ENCODE measurements around the gene KEAP1. TPM values are rescaled to one million over a fixed set of nuclear protein-coding genes. Genes with fewer than 3 reads are reported as not detected.
A peak's percentile ranks its signal among the peaks of the same experiment; 100 is the strongest.
"Not testable (repeated sequence)": the region's sequence is repeated elsewhere in the genome, so short reads cannot be mapped to it uniquely, and the experiment has no call there.

The KEAP1 gene
- 37.4 TPM for polyA plus RNA-seq (2012; ENCODE audit: missing spikeins)

DNA sequence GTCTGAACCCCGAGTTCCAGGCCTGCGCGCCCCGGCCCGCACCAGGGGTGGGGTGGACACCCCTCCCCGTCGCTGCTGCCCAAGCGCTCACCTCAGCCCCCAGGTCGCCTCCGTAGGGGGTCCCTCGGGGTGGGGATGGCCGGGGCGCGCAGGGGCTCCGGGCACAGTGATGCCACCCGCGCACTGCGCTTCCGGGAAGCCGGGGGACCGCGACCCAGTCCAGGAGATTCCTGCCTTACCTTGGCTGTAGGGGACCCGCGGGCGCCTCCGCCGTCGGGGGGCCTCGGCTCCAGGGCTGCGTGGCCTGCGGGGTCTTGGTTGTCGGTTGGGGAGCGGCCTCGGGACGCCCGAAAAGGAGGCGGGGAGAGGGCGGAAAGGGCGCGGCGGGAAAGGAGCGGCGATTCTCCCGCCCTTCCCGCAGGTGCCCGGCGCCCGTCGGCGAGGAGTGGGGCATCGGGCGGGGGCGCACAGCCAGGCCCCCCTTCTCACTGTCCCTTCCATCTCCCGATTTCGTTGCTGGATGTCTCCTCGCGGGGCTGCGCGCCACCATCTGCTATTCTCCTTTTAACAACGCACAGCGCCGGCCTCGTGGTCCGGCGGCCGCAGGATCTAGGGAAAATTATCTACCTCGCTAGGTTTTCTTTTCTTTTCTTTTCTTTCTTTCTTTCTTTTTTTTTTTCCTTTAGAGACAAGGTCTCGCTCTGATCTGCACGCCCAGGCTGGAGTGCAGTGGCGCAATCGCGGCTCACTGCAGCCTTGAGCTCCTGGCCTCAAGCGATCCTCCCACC lies at the start of gene KEAP1:
Gene KEAP1, minus strand, starts transcription at position 355 of the 788 bp plus-strand sequence. CDS start 3,323 bp downstream, outside the sequence.
- no peak for TF ChIP-seq POLR2AphosphoS5 (IDR thresholded peaks at IDR 0.05; ENCODE audit: low read depth, low read length)
- TF ChIP-seq TAF1 (IDR thresholded peaks at IDR 0.05; ENCODE audit: borderline replicate concordance, low read depth, low read length), result no peak
- TF ChIP-seq POLR2A (IDR thresholded peaks at IDR 0.05; ENCODE audit: low read depth, low read length), result no peak
- FAIRE-seq (peak; percentile 21), DNase-seq (ENCODE audit: insufficient read length) (no peak)

- TF ChIP-seq POLR2AphosphoS5 (IDR thresholded peaks at IDR 0.05; ENCODE audit: low read depth, low read length), result peak; percentile 66; the same call in 1 of the 2 replicates
- TF ChIP-seq TAF1 (IDR thresholded peaks at IDR 0.05; ENCODE audit: borderline replicate concordance, low read depth, low read length), result no peak
- peak; percentile 13; the same call in 1 of the 2 replicates for TF ChIP-seq POLR2A (IDR thresholded peaks at IDR 0.05; ENCODE audit: low read depth, low read length)
- FAIRE-seq, result peak; percentile 56
- no peak for DNase-seq (ENCODE audit: insufficient read length)
Observed at GRCh38 chr19:10552510-10553053, 49.4 kb upstream of the KEAP1 start.

- FAIRE-seq (no peak), DNase-seq (ENCODE audit: insufficient read length) (no peak)
- TF ChIP-seq POLR2A (IDR thresholded peaks at IDR 0.05; ENCODE audit: low read depth, low read length) (no peak), TAF1 (IDR thresholded peaks at IDR 0.05; ENCODE audit: borderline replicate concordance, low read depth, low read length) (no peak), POLR2AphosphoS5 (IDR thresholded peaks at IDR 0.05; ENCODE audit: low read depth, low read length) (no peak)
Observed at GRCh38 chr19:10551698-10552301, 48.6 kb upstream of the KEAP1 start.

GRCh38 chr19:10551006-10551405 lies 47.9 kb upstream of the KEAP1 start:
- not testable (repeated sequence) for FAIRE-seq

DNA sequence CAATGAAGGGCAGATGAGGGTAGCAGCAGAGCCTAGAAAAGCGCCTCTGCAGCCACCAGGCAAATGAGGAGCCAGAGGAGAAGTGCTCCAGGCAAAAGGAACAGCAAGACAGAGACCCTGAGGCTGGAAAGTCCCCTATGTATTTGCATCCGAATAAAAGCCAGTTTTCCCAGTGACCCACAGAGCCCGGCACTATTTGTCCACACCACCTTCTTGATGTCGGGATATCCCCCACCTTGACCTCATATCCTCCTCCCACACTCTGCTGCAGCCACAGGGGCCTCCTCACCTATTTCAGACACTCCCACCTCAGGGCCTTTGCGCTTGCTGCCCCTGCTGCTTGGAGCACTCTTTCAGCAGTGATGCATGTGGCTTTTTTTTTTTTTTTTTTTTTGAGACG lies 47.2 kb upstream of the KEAP1 start:
- DNase-seq (ENCODE audit: insufficient read length) (no peak), FAIRE-seq (no peak)
- TF ChIP-seq TAF1 (IDR thresholded peaks at IDR 0.05; ENCODE audit: borderline replicate concordance, low read depth, low read length) (no peak), POLR2A (IDR thresholded peaks at IDR 0.05; ENCODE audit: low read depth, low read length) (no peak), POLR2AphosphoS5 (IDR thresholded peaks at IDR 0.05; ENCODE audit: low read depth, low read length) (no peak)

More at GRCh38 chr19:10551006-10551405, 47.9 kb upstream of the KEAP1 start:
- not testable (repeated sequence) for DNase-seq (ENCODE audit: insufficient read length)

- FAIRE-seq, result no peak
Observed at GRCh38 chr19:10549733-10550132, 46.6 kb upstream of the KEAP1 start.

GRCh38 chr19:10548746-10549276 lies 45.7 kb upstream of the KEAP1 start:
- TF ChIP-seq POLR2A (IDR thresholded peaks at IDR 0.05; ENCODE audit: low read depth, low read length), result no peak
- TF ChIP-seq TAF1 (IDR thresholded peaks at IDR 0.05; ENCODE audit: borderline replicate concordance, low read depth, low read length), result no peak
- TF ChIP-seq POLR2AphosphoS5 (IDR thresholded peaks at IDR 0.05; ENCODE audit: low read depth, low read length), result no peak
- no peak for FAIRE-seq
- no peak for DNase-seq (ENCODE audit: insufficient read length)

More at GRCh38 chr19:10549733-10550132, 46.6 kb upstream of the KEAP1 start:
- DNase-seq (ENCODE audit: insufficient read length), result no peak
- no peak for TF ChIP-seq TAF1 (IDR thresholded peaks at IDR 0.05; ENCODE audit: borderline replicate concordance, low read depth, low read length)
- no peak for TF ChIP-seq POLR2AphosphoS5 (IDR thresholded peaks at IDR 0.05; ENCODE audit: low read depth, low read length)
- no peak for TF ChIP-seq POLR2A (IDR thresholded peaks at IDR 0.05; ENCODE audit: low read depth, low read length)

- DNase-seq (ENCODE audit: insufficient read length) (no peak), FAIRE-seq (no peak)
- TF ChIP-seq POLR2AphosphoS5 (IDR thresholded peaks at IDR 0.05; ENCODE audit: low read depth, low read length) (no peak), TAF1 (IDR thresholded peaks at IDR 0.05; ENCODE audit: borderline replicate concordance, low read depth, low read length) (no peak), POLR2A (IDR thresholded peaks at IDR 0.05; ENCODE audit: low read depth, low read length) (no peak)
Observed at GRCh38 chr19:10546817-10547216, 43.7 kb upstream of the KEAP1 start.

DNA sequence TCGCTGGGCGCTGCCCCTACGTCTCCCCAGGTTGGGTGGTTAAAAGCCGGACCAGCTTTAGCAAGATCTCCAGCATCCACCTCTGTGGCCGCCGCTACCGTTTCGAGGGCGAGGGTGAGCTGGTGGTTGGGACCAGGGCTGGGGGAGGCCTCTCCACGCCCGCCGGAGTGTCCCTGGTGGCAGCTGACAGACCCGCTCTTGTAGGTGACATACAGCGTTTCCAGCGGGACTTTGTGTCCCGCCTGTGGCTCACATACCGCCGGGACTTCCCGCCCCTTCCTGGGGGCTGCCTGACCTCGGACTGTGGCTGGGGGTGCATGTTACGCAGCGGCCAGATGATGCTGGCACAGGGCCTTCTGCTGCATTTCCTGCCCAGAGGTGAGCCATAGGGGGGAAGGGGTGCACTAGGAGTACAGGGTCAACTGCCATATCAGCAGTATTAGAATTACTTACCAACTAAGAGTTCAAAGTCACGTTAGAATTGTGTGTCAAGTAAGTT lies 41.6 kb upstream of the KEAP1 start:
- FAIRE-seq, result no peak
- DNase-seq (ENCODE audit: insufficient read length), result no peak
- TF ChIP-seq POLR2A (IDR thresholded peaks at IDR 0.05; ENCODE audit: low read depth, low read length) (no peak), TAF1 (IDR thresholded peaks at IDR 0.05; ENCODE audit: borderline replicate concordance, low read depth, low read length) (no peak), POLR2AphosphoS5 (IDR thresholded peaks at IDR 0.05; ENCODE audit: low read depth, low read length) (no peak)

DNA sequence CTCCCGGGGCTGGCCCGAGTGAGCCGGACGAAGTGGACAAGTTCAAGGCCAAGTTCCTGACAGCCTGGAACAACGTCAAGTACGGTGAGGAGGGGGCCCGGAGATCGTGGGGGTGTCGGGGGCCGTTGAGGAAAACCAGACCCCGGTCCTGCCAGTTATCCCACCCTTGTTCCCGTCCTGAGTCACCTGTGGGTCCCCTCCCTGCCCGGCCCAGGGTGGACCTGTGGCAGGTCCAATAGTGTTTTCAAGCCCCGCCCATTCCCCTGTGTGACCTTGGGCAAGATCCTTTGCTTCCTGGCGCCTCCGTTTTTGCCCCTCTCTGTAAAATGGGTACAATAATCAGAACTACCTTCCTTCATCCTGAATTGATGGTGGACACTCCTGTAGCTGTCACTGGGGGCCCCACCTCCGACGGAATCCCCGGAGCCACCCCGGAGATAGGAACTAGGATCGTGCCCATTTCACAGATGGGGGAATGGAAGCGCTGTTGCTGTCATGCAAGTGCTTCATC lies 41.1 kb upstream of the KEAP1 start:
- FAIRE-seq (peak; percentile 75), DNase-seq (ENCODE audit: insufficient read length) (no peak)
- no peak for TF ChIP-seq POLR2A (IDR thresholded peaks at IDR 0.05; ENCODE audit: low read depth, low read length)
- no peak for TF ChIP-seq TAF1 (IDR thresholded peaks at IDR 0.05; ENCODE audit: borderline replicate concordance, low read depth, low read length)
- TF ChIP-seq POLR2AphosphoS5 (IDR thresholded peaks at IDR 0.05; ENCODE audit: low read depth, low read length), result no peak
